Coronary artery (tissue), 2 donors: Measurements from ENCODE around the gene GAS2L2.

ENCODE experiments used
- DNase-seq: peaks from one replicate; pipeline ENCODE4 v3.0.0-alpha.2; 2017; ENCODE audit warnings: low spot score
- H3K27ac ChIP-seq, 2 donors: fragments of 200-600 bp; sonication (generic); one replicate each; pipeline ENCODE4 v1.5.1; 2016 to 2019
- H3K4me3 ChIP-seq: fragments of 200-600 bp; sonication (generic); 2 replicates; pipeline ENCODE4 v1.5.1; 2016; ENCODE audit warnings: mild to moderate bottlenecking, moderate library complexity
- CTCF ChIP-seq: fragments of 200-600 bp; sonication (generic); IDR thresholded peaks from one replicate; pipeline ENCODE4 v1.5.1; 2019; ENCODE audit warnings: antibody characterized with exemption

Gene GAS2L2

GRCh38 chr17:35795871-35796265, 42.8 kb upstream of the GAS2L2 start:
- TF ChIP-seq CTCF: no peak
- H3K27ac ChIP-seq: peak overlapping the region in 1 of 2 donors; percentile 81

GRCh38 chr17:35795007-35795870, 42.2 kb upstream of the GAS2L2 start, which contains the start of gene MMP28:
TSS of gene MMP28 (minus strand) at chr17:35795641. CDS start at chr17:35795377, 264 bp downstream.
- DNase-seq: no peak
- H3K4me3 ChIP-seq: peak within 1 kb of the TSS; percentile 80
- H3K27ac ChIP-seq: peak within 1 kb of the TSS in 1 of 2 donors; percentile 81
- no peak for TF ChIP-seq CTCF

More at GRCh38 chr17:35795871-35796265, 42.8 kb upstream of the GAS2L2 start:
- DNase-seq: no peak
- H3K4me3 ChIP-seq: peak overlapping the region; percentile 80

- H3K4me3 ChIP-seq: peak overlapping the region; percentile 80
- peak overlapping the region in 1 of 2 donors; percentile 61 for H3K27ac ChIP-seq
- no peak for DNase-seq
- TF ChIP-seq CTCF: no peak
These were observed 40.2 kb upstream of the GAS2L2 start for GRCh38 chr17:35793257-35793656.

- DNase-seq: no peak
- TF ChIP-seq CTCF: no peak
- Histone ChIP-seq H3K4me3 (no peak overlapping the region), H3K27ac (peak overlapping the region in 1 of 2 donors; percentile 54)
These were observed 38.8 kb upstream of the GAS2L2 start for GRCh38 chr17:35791681-35792350.

GRCh38 chr17:35790841-35791240, 37.8 kb upstream of the GAS2L2 start:
- DNase-seq: no peak
- Histone ChIP-seq H3K4me3 (no peak overlapping the region), H3K27ac (no peak overlapping the region)
- TF ChIP-seq CTCF: no peak

- DNase-seq: peak; percentile 74
- no peak for TF ChIP-seq CTCF
- Histone ChIP-seq H3K27ac (peak overlapping the region; percentile 36 to 87), H3K4me3 (peak overlapping the region; percentile 27)
These were observed 35.7 kb upstream of the GAS2L2 start for GRCh38 chr17:35788477-35789368.
